Lower leg skin (tissue), 3 donors: Measurements from ENCODE around the gene MDK.

Source experiments
- POLR2A ChIP-seq, 2 donors: fragments of 450-650 bp; IDR thresholded peaks; one replicate each; pipeline ENCODE4 v1.6.1; 2016 to 2017; ENCODE audit warnings: antibody characterized with exemption in 2 of 2, mild to moderate bottlenecking in 1 of 2, moderate library complexity in 1 of 2
- TF ChIP-seq, protein P1 (sequence below), 3 donors: fragments of 450-650 bp; IDR thresholded peaks; one replicate each; pipeline ENCODE4 v1.5.1; 2016; ENCODE audit warnings: antibody characterized with exemption in 3 of 3, mild to moderate bottlenecking in 3 of 3, moderate library complexity in 2 of 3

DNA sequence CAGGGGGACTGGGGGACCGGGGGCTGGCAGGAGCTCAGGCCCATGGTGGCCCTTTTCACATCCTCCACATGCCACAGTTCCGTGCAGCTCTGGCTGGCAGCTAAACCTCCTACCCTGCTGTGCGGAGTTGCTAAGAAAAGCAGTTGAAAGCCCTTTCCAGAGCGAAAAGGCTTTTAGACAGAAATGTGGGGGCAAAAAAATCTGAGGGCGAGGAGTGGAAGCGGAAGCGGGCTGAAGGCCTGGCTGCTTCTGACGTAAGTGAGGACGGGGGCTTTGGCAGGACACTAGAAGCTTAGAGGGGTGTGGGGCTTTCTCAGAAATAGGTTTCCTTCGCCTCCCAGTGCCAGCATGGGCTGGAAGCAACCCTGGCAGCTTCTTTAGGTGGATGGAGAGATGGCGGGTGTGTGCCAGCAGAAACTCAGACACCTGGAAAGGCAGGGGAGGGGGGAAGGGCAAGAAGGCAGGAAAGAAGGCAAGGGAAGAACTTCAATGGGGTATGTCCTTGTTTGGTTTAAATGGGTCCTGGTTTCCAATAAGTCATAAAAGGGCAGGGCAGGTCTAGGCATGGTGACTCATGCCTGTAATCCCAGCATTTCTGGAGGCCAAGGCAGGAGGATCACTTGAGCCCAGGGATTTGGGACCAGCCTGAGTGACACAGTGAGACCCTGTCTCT is 45.4 kb upstream of the MDK start:
- TF ChIP-seq, protein P1, sequence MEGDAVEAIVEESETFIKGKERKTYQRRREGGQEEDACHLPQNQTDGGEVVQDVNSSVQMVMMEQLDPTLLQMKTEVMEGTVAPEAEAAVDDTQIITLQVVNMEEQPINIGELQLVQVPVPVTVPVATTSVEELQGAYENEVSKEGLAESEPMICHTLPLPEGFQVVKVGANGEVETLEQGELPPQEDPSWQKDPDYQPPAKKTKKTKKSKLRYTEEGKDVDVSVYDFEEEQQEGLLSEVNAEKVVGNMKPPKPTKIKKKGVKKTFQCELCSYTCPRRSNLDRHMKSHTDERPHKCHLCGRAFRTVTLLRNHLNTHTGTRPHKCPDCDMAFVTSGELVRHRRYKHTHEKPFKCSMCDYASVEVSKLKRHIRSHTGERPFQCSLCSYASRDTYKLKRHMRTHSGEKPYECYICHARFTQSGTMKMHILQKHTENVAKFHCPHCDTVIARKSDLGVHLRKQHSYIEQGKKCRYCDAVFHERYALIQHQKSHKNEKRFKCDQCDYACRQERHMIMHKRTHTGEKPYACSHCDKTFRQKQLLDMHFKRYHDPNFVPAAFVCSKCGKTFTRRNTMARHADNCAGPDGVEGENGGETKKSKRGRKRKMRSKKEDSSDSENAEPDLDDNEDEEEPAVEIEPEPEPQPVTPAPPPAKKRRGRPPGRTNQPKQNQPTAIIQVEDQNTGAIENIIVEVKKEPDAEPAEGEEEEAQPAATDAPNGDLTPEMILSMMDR (IDR thresholded peaks at IDR 0.05), result no peak
- TF ChIP-seq POLR2A (IDR thresholded peaks at IDR 0.05), result no peak
